ENCODE data around the gene FBXW4.

FBXW4 gene

DNA sequence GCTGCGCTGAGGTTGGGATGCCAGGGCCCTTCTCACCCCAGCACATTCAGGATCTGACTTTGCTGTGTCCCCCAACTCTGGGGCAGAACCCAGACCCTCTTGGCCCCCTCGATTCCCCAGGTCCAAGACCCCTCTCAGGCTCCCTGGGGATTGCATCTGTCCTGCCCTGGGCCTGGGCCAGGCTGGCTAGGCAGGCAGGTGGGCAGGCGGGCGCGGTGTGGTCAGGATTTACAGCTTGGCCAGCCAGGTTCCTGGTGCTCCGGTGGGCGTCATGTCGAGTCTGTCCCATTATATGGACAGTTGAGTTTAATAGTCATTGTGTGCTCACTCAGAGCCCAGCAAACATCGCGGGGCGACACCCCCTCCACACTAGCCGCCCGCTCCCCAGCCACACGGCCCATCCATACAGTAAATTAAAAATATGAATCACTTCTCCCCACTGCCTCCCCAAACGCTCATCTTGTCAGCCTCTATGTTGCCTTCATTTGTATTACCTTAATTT, 130.4 kb downstream of the FBXW4 start:
- no peak for DNase-seq

DNA sequence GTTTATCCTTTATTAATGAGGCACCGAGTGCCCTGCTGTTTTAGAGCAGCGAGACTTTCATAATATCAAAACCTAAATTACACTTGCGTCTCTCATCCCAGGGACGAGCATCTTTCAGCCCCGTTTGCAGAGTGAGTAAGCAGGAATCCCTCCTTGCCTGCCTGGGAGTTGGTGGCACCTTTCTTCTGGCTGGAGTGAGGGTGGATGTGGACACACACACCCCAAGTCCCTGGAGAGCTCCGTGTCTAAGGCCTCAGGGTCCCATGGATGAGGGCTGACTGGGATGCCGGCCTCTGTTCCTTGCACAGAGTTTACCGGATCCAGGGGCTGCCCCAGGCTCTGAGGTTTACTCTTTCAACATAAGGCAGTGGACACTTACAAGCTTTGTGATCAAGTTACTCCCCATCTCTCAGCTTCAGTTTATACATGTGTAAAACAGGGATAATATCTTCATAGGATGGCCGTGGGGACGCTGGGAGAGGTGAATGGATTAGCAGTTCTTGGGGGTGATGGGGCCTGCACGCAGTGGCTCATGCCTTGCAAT, 131.4 kb downstream of the FBXW4 start:
- DNase-seq = no peak

DNA sequence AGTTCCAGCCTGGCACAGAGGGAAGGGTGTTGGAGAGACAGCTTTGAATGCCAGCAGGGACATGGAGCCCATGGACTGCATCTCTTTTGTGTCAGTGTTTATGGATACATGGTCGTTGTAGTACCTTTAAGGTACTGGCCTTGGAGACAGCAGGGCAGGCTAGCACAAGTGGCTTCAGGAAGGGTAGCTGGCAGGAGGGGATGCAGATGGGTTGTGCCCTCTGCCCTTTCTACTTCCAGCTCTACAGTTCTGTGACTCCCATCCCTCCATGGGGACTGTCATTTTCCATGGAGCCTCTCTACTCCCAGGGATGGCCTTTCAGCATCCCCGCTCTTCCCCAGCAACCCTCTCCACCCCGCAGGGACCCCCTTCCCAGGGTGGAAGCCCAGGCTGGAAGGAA, 132.0 kb downstream of the FBXW4 start:
- no peak for DNase-seq

DNA sequence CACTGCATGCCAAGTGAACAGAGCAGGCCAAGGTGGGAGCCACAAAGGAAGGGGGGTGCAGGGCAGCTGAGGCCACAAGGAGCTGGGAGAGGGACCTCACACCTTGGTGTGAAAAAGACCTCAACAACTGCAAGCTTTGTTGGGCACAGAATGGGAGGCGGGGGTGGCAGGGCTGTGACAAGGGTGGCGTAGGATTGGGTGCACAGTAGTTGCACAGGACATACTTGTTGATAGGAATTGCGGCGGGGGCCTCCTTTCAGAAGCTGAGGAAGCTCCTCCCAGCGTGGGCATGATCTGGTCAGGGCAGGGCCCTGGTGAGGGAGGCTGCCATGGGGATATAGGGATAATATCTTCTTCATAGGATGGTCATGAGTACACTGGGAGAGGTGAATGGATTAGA, 132.7 kb downstream of the FBXW4 start:
- DNase-seq = no peak

DNA sequence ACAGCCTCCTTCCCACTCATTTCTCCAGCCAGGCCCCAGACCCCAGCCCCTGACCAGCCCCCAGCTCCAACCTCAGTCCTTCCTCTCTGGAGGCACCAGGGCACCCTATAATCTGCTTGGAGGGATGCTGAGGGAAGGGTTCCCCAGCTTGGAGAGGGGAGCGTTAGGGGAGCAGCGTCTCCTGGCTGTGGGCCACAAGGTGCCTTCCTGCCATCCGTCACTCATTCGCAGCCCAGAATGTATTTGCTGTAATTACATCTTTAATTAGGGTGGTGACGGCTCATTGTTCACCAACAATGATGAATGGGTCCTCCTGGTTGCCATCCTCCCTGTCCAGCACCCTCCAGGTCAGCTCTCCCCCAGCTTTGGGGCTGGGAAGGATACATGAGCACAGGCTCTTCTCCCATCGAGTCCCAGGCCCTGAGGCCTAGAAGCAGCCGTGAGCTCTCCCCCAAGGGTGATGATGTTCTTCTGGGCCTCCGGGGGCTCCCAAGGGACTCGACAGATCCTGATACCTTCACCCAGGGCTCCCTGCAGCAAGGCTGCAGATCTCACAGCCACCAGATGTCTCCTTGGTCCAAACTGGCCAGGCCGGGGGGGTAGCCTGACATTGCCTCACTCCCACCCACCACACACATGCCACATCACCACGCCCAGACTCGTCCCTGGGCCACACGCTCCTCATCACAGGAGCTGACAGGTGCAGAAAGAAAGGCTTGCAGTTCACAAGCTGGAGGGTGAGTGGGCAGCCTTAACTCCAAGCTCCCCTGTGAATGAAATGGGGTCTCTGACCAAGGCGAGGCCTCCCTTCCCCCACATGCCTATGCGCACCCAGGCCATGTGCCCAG, 133.7 kb downstream of the FBXW4 start:
- DNase-seq = no peak

All from activated CD4-positive, alpha-beta T cell treated with anti-CD3 and anti-CD28 coated beads, Interleukin-2, amount 50 U/mL, for 48 hours (primary cell).